Activated T-cell treated with anti-CD3 and anti-CD28 coated beads, Interleukin-2, amount 50 U/mL, for 4 hours (primary cell): ENCODE measurements around the gene MCOLN3. TPM values are rescaled to one million over a fixed set of nuclear protein-coding genes. Genes with fewer than 3 reads are reported as not detected.
A peak's percentile ranks its signal among the peaks of the same experiment; 100 is the strongest.
"Not testable (repeated sequence)": the region's sequence is repeated elsewhere in the genome, so short reads cannot be mapped to it uniquely, and the experiment has no call there.

Experiments
- ATAC-seq, 2 donors: fragments of 200-7000 bp; cut with Tn5 transposase; one replicate each; pipeline ENCODE4 v1.10.0; 2021
- DNase-seq: peaks from one replicate; pipeline ENCODE4 v3.0.0-alpha.2; 2020
- H3K27me3 Mint-ChIP-seq: one replicate; pipeline ENCODE4 v1.8.0; 2021; ENCODE audit warnings: low read depth, mixed read lengths
- H3K36me3 Mint-ChIP-seq: one replicate; pipeline ENCODE4 v1.8.0; 2022; ENCODE audit warnings: mixed read lengths; ENCODE audit not compliant: insufficient read depth
- H3K4me1 Mint-ChIP-seq: one replicate; pipeline ENCODE4 v1.8.0; 2021; ENCODE audit warnings: low read depth, mixed read lengths
- H3K4me3 Mint-ChIP-seq: one replicate; pipeline ENCODE4 v1.8.0; 2021; ENCODE audit warnings: mild to moderate bottlenecking, moderate library complexity, mixed read lengths
- H3K9me3 Mint-ChIP-seq: one replicate; pipeline ENCODE4 v1.8.0; 2021; ENCODE audit warnings: mixed read lengths
- total RNA-seq, 3 donors: library from RNA; stranded (reverse); gene quantifications; one replicate each; pipeline ENCODE4 v1.2.1, GENCODE V29; 2021

The MCOLN3 gene
- total RNA-seq, 3 donors from 2014 or later: 0.08 to 0.19 TPM; not detected in 1

GRCh38 chr1:85027242-85027983, 20.9 kb downstream of the MCOLN3 start:
- ATAC-seq: peak; percentile 76 to 85
- Mint-ChIP-seq H3K27me3 (no peaks in the 10 kb centered on the region), H3K9me3 (no peaks in the 10 kb centered on the region), H3K4me1 (peaks cover 10% of the 10 kb centered on the region), H3K36me3 (no peaks in the 10 kb centered on the region), H3K4me3 (peak overlapping the region; percentile 57)
- DNase-seq: no peak

GRCh38 chr1:85025940-85026339, 22.4 kb downstream of the MCOLN3 start:
- H3K4me1 Mint-ChIP-seq: peaks cover 10% of the 10 kb centered on the region
- no peaks in the 10 kb centered on the region for H3K9me3 Mint-ChIP-seq
- ATAC-seq: no peak
- no peaks in the 10 kb centered on the region for H3K36me3 Mint-ChIP-seq
- no peak overlapping the region for H3K4me3 Mint-ChIP-seq
- no peaks in the 10 kb centered on the region for H3K27me3 Mint-ChIP-seq
- no peak for DNase-seq

GRCh38 chr1:85024736-85025135, 23.6 kb downstream of the MCOLN3 start:
- Mint-ChIP-seq H3K4me1 (peaks cover 10% of the 10 kb centered on the region), H3K27me3 (no peaks in the 10 kb centered on the region), H3K9me3 (no peaks in the 10 kb centered on the region), H3K36me3 (no peaks in the 10 kb centered on the region), H3K4me3 (no peak overlapping the region)
- no peak for ATAC-seq
- DNase-seq: no peak

GRCh38 chr1:85022700-85023099, 25.6 kb downstream of the MCOLN3 start:
- DNase-seq: no peak
- H3K36me3 Mint-ChIP-seq: no peaks in the 10 kb centered on the region
- no peaks in the 10 kb centered on the region for H3K27me3 Mint-ChIP-seq
- H3K9me3 Mint-ChIP-seq: no peaks in the 10 kb centered on the region
- peaks cover 8% of the 10 kb centered on the region for H3K4me1 Mint-ChIP-seq
- no peak overlapping the region for H3K4me3 Mint-ChIP-seq
- ATAC-seq: no peak

GRCh38 chr1:85019994-85020393, 28.3 kb downstream of the MCOLN3 start:
- no peaks in the 10 kb centered on the region for H3K36me3 Mint-ChIP-seq
- H3K4me3 Mint-ChIP-seq: no peak overlapping the region
- peaks cover 2% of the 10 kb centered on the region for H3K27me3 Mint-ChIP-seq
- ATAC-seq (no peak), DNase-seq (no peak)
- no peaks in the 10 kb centered on the region for H3K4me1 Mint-ChIP-seq
- H3K9me3 Mint-ChIP-seq: peaks cover 2% of the 10 kb centered on the region

- H3K9me3 Mint-ChIP-seq: peaks cover 3% of the 10 kb centered on the region
- no peak for DNase-seq
- no peak for ATAC-seq
- H3K4me3 Mint-ChIP-seq: no peak overlapping the region
- H3K4me1 Mint-ChIP-seq: peaks cover 3% of the 10 kb centered on the region
- H3K36me3 Mint-ChIP-seq: no peaks in the 10 kb centered on the region
- peaks cover 5% of the 10 kb centered on the region for H3K27me3 Mint-ChIP-seq
Observed at GRCh38 chr1:85015826-85016225, 32.5 kb downstream of the MCOLN3 start.

GRCh38 chr1:85005641-85006040, 42.7 kb downstream of the MCOLN3 start:
- peaks cover 13% of the 10 kb centered on the region for H3K27me3 Mint-ChIP-seq
- H3K36me3 Mint-ChIP-seq: peaks cover 12% of the 10 kb centered on the region
- not testable (repeated sequence) for ATAC-seq, DNase-seq, H3K4me3 Mint-ChIP-seq
- H3K4me1 Mint-ChIP-seq: peaks cover 11% of the 10 kb centered on the region
- peaks cover 24% of the 10 kb centered on the region for H3K9me3 Mint-ChIP-seq

- Mint-ChIP-seq H3K36me3 (peaks cover 4% of the 10 kb centered on the region), H3K27me3 (peaks cover 26% of the 10 kb centered on the region), H3K4me3 (no peak overlapping the region), H3K9me3 (peaks cover 17% of the 10 kb centered on the region), H3K4me1 (peaks cover 21% of the 10 kb centered on the region)
- ATAC-seq: no peak
- no peak for DNase-seq
Observed at GRCh38 chr1:85001742-85002141, 46.6 kb downstream of the MCOLN3 start.

- peak overlapping the region; percentile 84 for H3K4me3 Mint-ChIP-seq
- peaks cover 26% of the 10 kb centered on the region for H3K4me1 Mint-ChIP-seq
- H3K9me3 Mint-ChIP-seq: no peaks in the 10 kb centered on the region
- ATAC-seq (peak; percentile 4 to 45), DNase-seq (peak; percentile 38)
- H3K36me3 Mint-ChIP-seq: peaks cover 1% of the 10 kb centered on the region
- peaks cover 26% of the 10 kb centered on the region for H3K27me3 Mint-ChIP-seq
Observed at GRCh38 chr1:84998642-84999280, 49.5 kb downstream of the MCOLN3 start.

GRCh38 chr1:84997667-84998600, 50.4 kb downstream of the MCOLN3 start:
- peak overlapping the region; percentile 84 for H3K4me3 Mint-ChIP-seq
- no peaks in the 10 kb centered on the region for H3K9me3 Mint-ChIP-seq
- peaks cover 4% of the 10 kb centered on the region for H3K36me3 Mint-ChIP-seq
- ATAC-seq: no peak
- peaks cover 31% of the 10 kb centered on the region for H3K4me1 Mint-ChIP-seq
- peaks cover 26% of the 10 kb centered on the region for H3K27me3 Mint-ChIP-seq
- no peak for DNase-seq

GRCh38 chr1:84996846-84997666, 51.2 kb downstream of the MCOLN3 start, which contains the start of gene MCOLN2:
Gene MCOLN2, minus strand, starts transcription at chr1:84997113. Its CDS starts 241 bp downstream, at chr1:84996872.
- Mint-ChIP-seq H3K27me3 (peaks cover 26% of the 10 kb centered on the region), H3K9me3 (no peaks in the 10 kb centered on the region), H3K4me3 (peak within 1 kb of the TSS; percentile 84), H3K36me3 (peaks cover 7% of the 10 kb centered on the region), H3K4me1 (peaks cover 37% of the 10 kb centered on the region)
- ATAC-seq (peak; percentile 72 to 78), DNase-seq (peak; percentile 50)

GRCh38 chr1:84995484-84996334, 52.6 kb downstream of the MCOLN3 start:
- DNase-seq: no peak
- Mint-ChIP-seq H3K4me1 (peaks cover 43% of the 10 kb centered on the region), H3K9me3 (no peaks in the 10 kb centered on the region), H3K4me3 (peak overlapping the region; percentile 84), H3K27me3 (peaks cover 22% of the 10 kb centered on the region), H3K36me3 (peaks cover 9% of the 10 kb centered on the region)
- ATAC-seq: peak; percentile 41
